SK-N-SH treated with all-trans-retinoic acid at 6 μM for 48 hours (cell line): ENCODE measurements around the gene ARHGAP15.

Experiments used
- ATAC-seq: fragments of 200-7000 bp; cut with Tn5 transposase; 3 replicates; pipeline ENCODE4 v1.9.1; 2020; ENCODE audit warnings: mild to moderate bottlenecking, moderate library complexity
- ARNTL ChIP-seq: fragments of 450-650 bp; formaldehyde crosslinking; IDR thresholded peaks from 2 replicates; pipeline ENCODE4 v1.5.0; 2020; ENCODE audit warnings: low read depth, mild to moderate bottlenecking, moderate library complexity, borderline replicate concordance
- BACH2 ChIP-seq: fragments of 250-450 bp; sonication (Bioruptor Pico); IDR thresholded peaks from 2 replicates; pipeline ENCODE4 v1.9.0; 2021; ENCODE audit warnings: mild to moderate bottlenecking, borderline replicate concordance
- CREB5 ChIP-seq: fragments of 250-450 bp; sonication (Bioruptor Pico); IDR thresholded peaks from 2 replicates; pipeline ENCODE4 v1.5.1; 2020; ENCODE audit warnings: low read depth, mild to moderate bottlenecking, moderate library complexity
- CSRNP3 ChIP-seq: fragments of 250-450 bp; sonication (Bioruptor Pico); IDR thresholded peaks from 2 replicates; pipeline ENCODE4 v1.5.1; 2021; ENCODE audit warnings: mild to moderate bottlenecking, moderate library complexity
- ESRRG ChIP-seq: fragments of 250-450 bp; sonication (Bioruptor Pico); IDR thresholded peaks from 2 replicates; pipeline ENCODE4 v1.6.1; 2021; ENCODE audit warnings: mild to moderate bottlenecking
- GLIS3 ChIP-seq: fragments of 250-450 bp; sonication (Bioruptor Pico); IDR thresholded peaks from 2 replicates; pipeline ENCODE4 v1.5.0; 2020; ENCODE audit warnings: mild to moderate bottlenecking, moderate library complexity
- ISL1 ChIP-seq: fragments of 250-450 bp; sonication (Bioruptor Pico); IDR thresholded peaks from 2 replicates; pipeline ENCODE4 v2.1.2; 2022; ENCODE audit warnings: mild to moderate bottlenecking, moderate library complexity
- OSR1 ChIP-seq: fragments of 250-450 bp; sonication (Bioruptor Pico); IDR thresholded peaks from 2 replicates; pipeline ENCODE4 v1.8.0; 2022; ENCODE audit warnings: moderate library complexity, mild to moderate bottlenecking, inconsistent platforms
- PATZ1 ChIP-seq: fragments of 250-450 bp; sonication (Bioruptor Pico); IDR thresholded peaks from 2 replicates; pipeline ENCODE4 v1.8.0; 2020; ENCODE audit warnings: mild to moderate bottlenecking, moderate library complexity, borderline replicate concordance
- POU6F1 ChIP-seq: fragments of 250-450 bp; sonication (Bioruptor Pico); IDR thresholded peaks from 2 replicates; pipeline ENCODE4 v1.8.0; 2021; ENCODE audit warnings: low read depth, mild to moderate bottlenecking, moderate library complexity, borderline replicate concordance
- PPARA ChIP-seq: fragments of 250-450 bp; sonication (Bioruptor Pico); IDR thresholded peaks from 2 replicates; pipeline ENCODE4 v1.5.0; 2020; ENCODE audit warnings: mild to moderate bottlenecking, borderline replicate concordance
- RARB ChIP-seq: fragments of 250-450 bp; sonication (Bioruptor Pico); IDR thresholded peaks from 2 replicates; pipeline ENCODE4 v1.8.0; 2021; ENCODE audit warnings: mild to moderate bottlenecking, moderate library complexity
- SNAI2 ChIP-seq: fragments of 250-450 bp; sonication (Bioruptor Pico); IDR thresholded peaks from 2 replicates; pipeline ENCODE4 v1.5.0; 2020; ENCODE audit warnings: mild to moderate bottlenecking, moderate library complexity
- TCF4 ChIP-seq: fragments of 250-450 bp; sonication (Bioruptor Pico); IDR thresholded peaks from 2 replicates; pipeline ENCODE4 v1.8.0; 2021; ENCODE audit warnings: mild to moderate bottlenecking, moderate library complexity, borderline replicate concordance
- TOX ChIP-seq: fragments of 250-450 bp; sonication (Bioruptor Pico); IDR thresholded peaks from 2 replicates; pipeline ENCODE4 v1.8.0; 2021; ENCODE audit warnings: mild to moderate bottlenecking, moderate library complexity, borderline replicate concordance
- TSHZ2 ChIP-seq: fragments of 250-450 bp; sonication (Bioruptor Pico); IDR thresholded peaks from 2 replicates; pipeline ENCODE4 v1.5.0; 2020; ENCODE audit warnings: mild to moderate bottlenecking, moderate library complexity
- ZC3H10 ChIP-seq: fragments of 250-450 bp; sonication (Bioruptor Pico); IDR thresholded peaks from 2 replicates; pipeline ENCODE4 v1.5.1; 2021; ENCODE audit warnings: mild to moderate bottlenecking, moderate library complexity
- ZFP3 ChIP-seq: fragments of 250-450 bp; sonication (Bioruptor Pico); IDR thresholded peaks from 2 replicates; pipeline ENCODE4 v1.5.0; 2020; ENCODE audit warnings: mild to moderate bottlenecking, moderate library complexity
- ZFP30 ChIP-seq: fragments of 450-650 bp; formaldehyde crosslinking; IDR thresholded peaks from 2 replicates; pipeline ENCODE4 v1.5.0; 2022; ENCODE audit warnings: mild to moderate bottlenecking, moderate library complexity
- ZNF565 ChIP-seq: fragments of 450-650 bp; formaldehyde crosslinking; conservative IDR thresholded peaks from 2 replicates; pipeline ENCODE4 v1.5.0; 2020; ENCODE audit warnings: low read depth, mild to moderate bottlenecking, moderate library complexity
- ZNF70 ChIP-seq: fragments of 450-650 bp; formaldehyde crosslinking; IDR thresholded peaks from 2 replicates; pipeline ENCODE4 v1.5.0; 2020; ENCODE audit warnings: mild to moderate bottlenecking, moderate library complexity
- ZNF8 ChIP-seq: fragments of 450-650 bp; formaldehyde crosslinking; IDR thresholded peaks from 2 replicates; pipeline ENCODE4 v1.5.0; 2020; ENCODE audit warnings: mild to moderate bottlenecking, moderate library complexity

ARHGAP15 gene

GRCh38 chr2:143762176-143762928 is 633.1 kb downstream of the ARHGAP15 start:
- no peak for TF ChIP-seq SNAI2 (CRISPR knock-in tag)
- TF ChIP-seq ZNF70, result no peak
- TF ChIP-seq POU6F1, result no peak
- no peak for TF ChIP-seq ISL1 (CRISPR knock-in tag)
- no peak for TF ChIP-seq ZNF565 (CRISPR knock-in tag)
- TF ChIP-seq OSR1, result no peak
- TF ChIP-seq GLIS3 (CRISPR knock-in tag), result no peak
- no peak for TF ChIP-seq ZFP3 (CRISPR knock-in tag)
- TF ChIP-seq TOX (CRISPR knock-in tag), result no peak
- TF ChIP-seq BACH2 (CRISPR knock-in tag), result no peak
- TF ChIP-seq TCF4, result no peak
- no peak for TF ChIP-seq CSRNP3
- ATAC-seq, result no peak

GRCh38 chr2:143764261-143764660 is 635.0 kb downstream of the ARHGAP15 start:
- ATAC-seq, result no peak
- TF ChIP-seq BACH2 (CRISPR knock-in tag) (no peak), ZNF8 (CRISPR knock-in tag) (no peak), GLIS3 (CRISPR knock-in tag) (no peak), CREB5 (CRISPR knock-in tag) (no peak), ARNTL (CRISPR knock-in tag) (no peak), PATZ1 (no peak), ZNF70 (no peak), PPARA (CRISPR knock-in tag) (no peak), ESRRG (CRISPR knock-in tag) (no peak), ZFP3 (CRISPR knock-in tag) (no peak), RARB (no peak), ZC3H10 (CRISPR knock-in tag) (no peak), TCF4 (no peak), ZFP30 (CRISPR knock-in tag) (no peak), TSHZ2 (CRISPR knock-in tag) (no peak), CSRNP3 (no peak), TOX (CRISPR knock-in tag) (no peak)
